Heart left ventricle (tissue), 13 donors: Measurements from ENCODE around the gene ZBTB21.

ENCODE experiments used
- POLR2A ChIP-seq, 2 donors: fragments of 450-650 bp; IDR thresholded peaks; one replicate each; pipeline ENCODE4 v1.6.1; 2017; ENCODE audit warnings: antibody characterized with exemption in 2 of 2, mild to moderate bottlenecking in 2 of 2, moderate library complexity in 2 of 2
- TF ChIP-seq, protein P1 (sequence below), 12 donors: fragments of 200-600 bp; sonication (generic) in 4 of 12; IDR thresholded peaks; one replicate each; pipeline versions ENCODE4 v1.5.0 to v1.8.0; 2018 to 2022; ENCODE audit warnings: antibody characterized with exemption in 12 of 12, mild to moderate bottlenecking in 5 of 12
- donor health status: ischemic (EF 13 %, LVEDD 7.1; RV severe dilation, severe dysfunction).
- donor health status: DM: no; HTN: yes; CAD: no.
- donor health status: DM: no; HTN: no; CAD: no.
- donor health status: ischemic (EF 25% LVEDD 6.9; RV normal size, moderate dysfunction).
- donor health status: ischemic (EF 25% LVEDD 5.7; RV mildly dilated, moderate dysfunction).
- donor health status: ischemic (EF 35%, LVEDD 5.7; RV mildly dilated, moderate dysfunction).
- donor health status: nonischemic (EF 11% LVEDD 7.7; RV severe dilation, severe dysfunction).
- donor health status: DM: yes; HTN: yes; CAD: no.
- donor health status: PGD.
- donor health status: ischemic (EF 29% LVEDD 5.4; RV normal size, mild dysfunction).
- donor health status: nonischemic (EF 23%, LVEDD 6.1; RV moderate dilation, normal function).

DNA sequence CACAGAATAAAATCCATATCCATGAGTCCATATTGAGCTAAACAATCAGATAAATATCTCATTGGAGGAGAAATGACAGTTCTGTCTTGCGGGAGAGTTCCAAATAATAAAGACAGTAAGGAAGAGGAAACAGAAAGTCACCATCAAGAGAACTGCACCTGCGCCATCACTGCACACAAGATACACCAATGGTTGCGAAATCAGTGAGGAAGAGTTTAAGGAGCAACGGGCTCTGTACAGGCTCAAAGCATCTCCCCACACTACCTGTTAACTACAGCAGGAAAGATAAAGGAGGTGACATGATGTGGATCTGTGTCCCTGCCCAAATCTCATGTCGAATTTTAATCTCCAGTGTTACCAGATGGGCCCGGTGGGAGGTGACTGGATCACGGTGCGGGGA lies 64.2 kb downstream of the ZBTB21 start:
- TF ChIP-seq, protein P1, sequence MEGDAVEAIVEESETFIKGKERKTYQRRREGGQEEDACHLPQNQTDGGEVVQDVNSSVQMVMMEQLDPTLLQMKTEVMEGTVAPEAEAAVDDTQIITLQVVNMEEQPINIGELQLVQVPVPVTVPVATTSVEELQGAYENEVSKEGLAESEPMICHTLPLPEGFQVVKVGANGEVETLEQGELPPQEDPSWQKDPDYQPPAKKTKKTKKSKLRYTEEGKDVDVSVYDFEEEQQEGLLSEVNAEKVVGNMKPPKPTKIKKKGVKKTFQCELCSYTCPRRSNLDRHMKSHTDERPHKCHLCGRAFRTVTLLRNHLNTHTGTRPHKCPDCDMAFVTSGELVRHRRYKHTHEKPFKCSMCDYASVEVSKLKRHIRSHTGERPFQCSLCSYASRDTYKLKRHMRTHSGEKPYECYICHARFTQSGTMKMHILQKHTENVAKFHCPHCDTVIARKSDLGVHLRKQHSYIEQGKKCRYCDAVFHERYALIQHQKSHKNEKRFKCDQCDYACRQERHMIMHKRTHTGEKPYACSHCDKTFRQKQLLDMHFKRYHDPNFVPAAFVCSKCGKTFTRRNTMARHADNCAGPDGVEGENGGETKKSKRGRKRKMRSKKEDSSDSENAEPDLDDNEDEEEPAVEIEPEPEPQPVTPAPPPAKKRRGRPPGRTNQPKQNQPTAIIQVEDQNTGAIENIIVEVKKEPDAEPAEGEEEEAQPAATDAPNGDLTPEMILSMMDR (IDR thresholded peaks at IDR 0.05): no peak
- no peak for TF ChIP-seq POLR2A (IDR thresholded peaks at IDR 0.05)
